NCI-H524 treated with DMSO at 0.1 percent for 48 hours (cell line): ENCODE data around the gene DLGAP3.

Experiments
- DNase-seq: peaks from one replicate; lab custom pipeline; 2025; lab: John Stamatoyannopoulos, UW

The DLGAP3 gene

DNA sequence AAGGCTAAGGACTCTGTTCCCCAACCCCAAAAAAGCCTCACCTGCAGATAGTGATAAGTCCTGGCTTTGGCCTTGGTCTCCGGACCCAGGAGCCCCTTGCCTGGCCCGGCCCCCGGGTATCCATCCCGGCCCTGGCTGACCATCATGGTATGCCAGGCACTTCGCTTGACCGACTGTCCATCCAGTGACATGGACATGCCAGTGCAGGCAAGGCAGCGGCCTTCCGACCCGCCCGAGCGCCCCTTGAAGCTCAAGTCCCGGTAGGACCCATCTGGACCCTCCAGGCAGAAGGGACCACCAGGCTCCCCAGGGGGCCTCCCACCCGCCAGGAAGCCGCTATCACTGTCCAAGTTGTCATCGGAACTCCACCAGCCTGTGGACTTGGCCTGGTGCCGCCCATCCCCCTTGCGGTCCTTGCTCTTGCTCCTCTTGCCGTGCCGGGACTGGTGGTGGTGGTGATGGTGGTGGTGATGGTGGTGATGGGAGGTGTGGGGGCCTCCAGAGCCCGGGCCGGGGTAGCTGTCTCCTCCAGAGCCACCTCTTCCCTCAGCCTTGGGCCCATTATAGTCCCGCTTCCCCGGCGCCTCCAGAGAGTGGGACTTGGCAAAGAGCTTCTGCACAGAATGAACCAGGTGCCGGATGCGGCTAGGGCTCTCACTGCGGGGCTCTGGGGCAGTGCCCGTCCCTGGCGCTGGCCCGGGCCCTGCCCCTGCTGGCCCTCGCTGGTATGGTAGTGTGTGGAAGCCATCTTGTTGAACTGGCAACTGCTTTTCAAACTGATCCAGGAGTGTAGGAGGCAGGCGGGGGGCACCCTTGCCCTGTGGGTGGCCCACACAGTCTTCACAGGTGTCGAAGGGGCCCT, 25.0 kb downstream of the DLGAP3 start:
- DNase-seq: no peak

- no peak for DNase-seq
Observed at GRCh38 chr1:34901919-34902318, 27.5 kb downstream of the DLGAP3 start.

DNA sequence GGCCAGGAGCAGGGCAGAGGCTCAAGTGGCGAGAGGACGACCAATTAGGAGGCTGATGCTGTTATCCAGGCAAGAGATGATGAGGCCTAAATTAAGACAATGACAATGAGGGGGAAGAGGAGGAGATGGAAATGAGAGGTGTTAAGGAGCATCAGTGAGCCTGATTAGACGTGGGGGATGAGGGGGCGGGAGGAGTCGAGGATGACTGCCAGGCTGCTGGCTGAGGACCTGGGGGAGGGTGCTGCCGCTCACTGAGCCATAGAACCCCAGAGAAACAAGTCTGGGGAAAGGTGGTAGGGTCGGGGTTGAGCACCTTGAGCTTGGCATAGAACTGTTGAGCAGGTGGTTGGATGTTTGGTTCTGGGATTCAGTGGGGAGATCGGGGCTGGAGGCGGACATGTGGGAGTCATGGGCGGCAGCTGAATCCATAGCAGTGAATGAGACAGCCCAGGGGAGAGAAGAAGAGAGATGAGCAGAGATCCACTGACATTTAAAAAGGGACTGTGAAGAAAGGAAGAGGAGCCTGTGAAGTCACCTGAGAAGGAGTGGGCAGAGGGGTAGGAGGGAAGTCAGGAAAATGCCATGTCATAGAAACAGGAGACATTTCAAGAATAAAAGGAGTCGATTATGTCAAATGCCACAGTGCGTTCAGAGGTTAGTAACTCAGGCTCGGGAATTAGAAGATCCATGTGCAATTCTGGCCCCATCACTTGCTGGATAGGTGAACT, 28.5 kb downstream of the DLGAP3 start:
- no peak for DNase-seq

DNA sequence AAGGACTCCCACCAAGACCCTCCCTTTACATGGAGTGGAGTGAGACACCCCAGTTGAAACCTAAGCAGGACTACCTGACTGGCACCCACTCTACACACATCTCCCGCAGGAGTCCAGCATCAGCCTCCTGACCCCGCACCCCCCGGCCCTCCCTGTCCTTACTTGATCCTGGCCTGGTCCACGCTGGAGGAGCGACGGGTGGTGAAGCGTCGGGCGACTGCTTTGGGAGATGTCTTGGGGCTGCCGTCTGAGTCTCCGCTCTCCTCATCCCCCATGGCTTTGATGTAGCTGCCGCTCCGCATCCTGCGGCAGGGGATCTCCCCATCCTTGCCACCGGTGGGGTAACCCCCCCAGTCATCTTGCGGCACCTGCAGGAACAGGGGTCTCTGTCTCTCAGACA, 29.5 kb downstream of the DLGAP3 start:
- no peak for DNase-seq

GRCh38 chr1:34899471-34899870, 30.0 kb downstream of the DLGAP3 start:
- DNase-seq: no peak

DNA sequence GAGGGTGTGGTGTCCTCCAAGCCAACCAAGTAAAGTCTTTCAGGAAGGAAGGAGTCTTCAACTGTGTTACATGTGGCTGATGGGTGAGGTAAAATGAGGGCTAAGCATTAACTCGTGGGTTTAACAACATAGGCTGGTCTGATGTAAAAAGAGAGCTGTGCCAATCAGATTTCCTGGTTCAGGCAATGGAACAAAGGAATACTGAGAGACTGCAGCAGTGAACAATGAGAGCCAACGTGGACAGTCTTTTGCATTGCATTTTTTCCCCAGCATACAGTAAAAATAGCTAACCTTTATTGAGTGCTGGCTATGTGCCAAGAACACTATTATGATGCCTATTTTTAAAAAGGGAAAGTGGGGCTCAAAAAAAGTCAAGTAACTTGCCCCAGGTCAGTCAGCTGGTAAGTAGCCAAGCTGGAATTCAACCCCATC, 31.1 kb downstream of the DLGAP3 start:
- no peak for DNase-seq

DNA sequence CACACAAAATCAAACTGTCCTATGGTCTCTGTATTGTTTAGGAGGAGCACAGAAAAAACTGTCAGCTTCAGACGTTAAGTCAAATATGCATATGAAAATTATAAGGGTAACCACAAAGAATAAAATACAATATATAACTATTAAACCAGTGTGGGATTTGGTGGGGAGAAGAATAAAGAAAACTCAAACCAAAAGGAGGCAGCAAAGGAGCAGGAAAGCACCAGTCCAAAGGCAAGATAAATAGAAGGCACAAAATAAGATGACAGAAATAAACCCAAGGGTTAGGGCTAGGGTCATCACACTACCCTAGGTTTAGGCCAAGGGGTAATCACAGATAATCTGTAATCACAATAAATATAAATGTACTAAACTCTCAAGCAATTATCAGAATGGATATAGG, 32.8 kb downstream of the DLGAP3 start:
- no peak for DNase-seq

DNA sequence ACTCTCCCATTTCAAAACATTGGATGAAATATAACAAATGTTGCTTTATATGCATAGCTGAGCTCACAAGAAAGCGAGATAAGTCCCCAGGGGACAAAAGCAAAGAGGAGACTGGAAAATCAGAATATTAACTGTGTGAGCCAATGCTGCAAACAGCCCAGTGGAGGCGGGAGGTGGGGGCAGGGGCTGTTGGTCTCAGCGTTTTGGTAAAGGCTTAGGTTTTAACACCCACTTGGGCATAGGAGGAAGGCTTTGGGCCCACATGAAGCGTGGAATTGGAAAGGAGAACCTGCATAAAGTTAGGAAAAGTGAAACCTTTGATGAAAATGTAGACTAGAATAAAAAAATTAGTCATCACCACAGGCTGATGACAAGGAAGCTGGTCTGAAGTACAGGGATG, 39.7 kb downstream of the DLGAP3 start:
- no peak for DNase-seq

DNA sequence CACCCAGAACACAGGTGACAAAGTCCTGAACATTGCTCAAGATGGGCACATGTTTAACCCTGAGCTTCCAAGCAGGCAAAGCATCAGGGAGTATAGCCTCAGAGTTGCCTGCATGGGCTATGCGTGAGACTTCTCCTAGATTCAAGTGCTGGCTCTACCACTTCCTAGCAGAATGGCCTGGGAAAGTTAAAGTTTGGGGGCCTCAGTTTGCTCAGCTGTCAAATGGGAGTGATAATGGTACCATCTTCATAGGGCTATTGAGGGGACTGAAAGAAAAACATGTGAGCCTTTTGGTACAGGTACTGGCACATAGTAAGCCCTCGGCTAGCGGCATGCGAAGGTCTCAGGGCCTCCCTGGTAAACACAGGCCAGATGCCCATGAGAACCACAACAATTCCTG, 41.9 kb downstream of the DLGAP3 start:
- DNase-seq: no peak

- no peak for DNase-seq
Observed at GRCh38 chr1:34885405-34886247, 43.8 kb downstream of the DLGAP3 start.

DNA sequence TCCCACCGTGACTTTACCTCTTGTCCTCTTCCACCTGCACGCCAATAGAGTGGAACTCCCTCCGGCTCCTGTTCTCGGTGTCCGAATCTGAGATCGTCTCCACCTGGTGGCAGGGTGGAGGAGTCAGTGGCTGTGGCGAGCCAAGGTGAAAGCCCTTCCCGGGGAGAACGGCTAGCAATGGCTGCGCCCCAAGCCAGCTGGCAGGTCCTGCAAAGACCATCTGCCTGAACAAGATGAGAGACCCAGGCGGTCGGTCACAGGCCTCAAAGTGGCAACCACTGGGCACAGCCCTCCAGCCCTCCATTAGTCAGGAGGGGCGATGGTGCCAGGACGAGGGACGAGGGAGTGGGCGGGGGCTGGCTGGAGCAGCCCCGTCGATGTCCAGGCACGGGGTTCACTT, 44.5 kb downstream of the DLGAP3 start:
- no peak for DNase-seq

DNA sequence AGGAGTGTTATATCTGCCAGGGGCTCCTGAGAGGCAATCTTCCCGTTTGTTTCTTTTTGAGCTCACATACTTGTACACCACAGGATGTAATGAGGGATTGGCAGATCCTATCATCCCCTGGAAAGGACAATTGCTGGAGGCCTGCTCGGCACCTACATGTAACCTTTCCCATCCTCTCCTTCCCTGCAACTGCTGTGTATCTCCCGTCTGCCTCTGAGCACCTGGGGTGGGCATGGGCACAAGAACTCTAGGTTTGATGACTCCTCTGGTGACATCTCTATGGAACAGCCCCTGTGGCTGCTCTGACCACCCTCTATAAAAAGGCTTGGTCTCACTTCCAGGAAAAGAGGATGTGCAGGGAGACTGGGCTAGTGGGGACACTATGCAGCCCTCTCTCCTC, 44.9 kb downstream of the DLGAP3 start:
- no peak for DNase-seq

- DNase-seq: no peak
Observed at GRCh38 chr1:34879230-34879629, 50.2 kb downstream of the DLGAP3 start.

DNA sequence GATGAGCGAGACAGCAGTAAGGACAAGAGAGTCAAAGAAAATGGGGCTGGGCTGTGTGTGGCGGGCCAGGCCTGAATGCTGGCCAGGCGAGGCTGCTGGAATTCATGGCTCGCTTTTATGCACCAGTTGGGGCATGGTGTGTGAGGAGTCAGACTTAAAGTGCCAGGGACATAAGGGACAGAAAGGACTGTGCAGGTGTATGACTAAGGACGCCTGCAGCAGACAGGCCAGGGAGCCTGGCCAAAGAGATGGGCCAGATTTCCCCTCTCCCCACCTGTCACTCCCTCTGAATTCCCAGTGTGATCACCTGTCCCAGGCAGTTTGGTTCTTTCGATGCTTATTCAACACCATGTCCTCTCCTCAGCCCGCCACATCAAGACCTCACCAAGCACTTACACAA, 53.0 kb downstream of the DLGAP3 start:
- no peak for DNase-seq

DNA sequence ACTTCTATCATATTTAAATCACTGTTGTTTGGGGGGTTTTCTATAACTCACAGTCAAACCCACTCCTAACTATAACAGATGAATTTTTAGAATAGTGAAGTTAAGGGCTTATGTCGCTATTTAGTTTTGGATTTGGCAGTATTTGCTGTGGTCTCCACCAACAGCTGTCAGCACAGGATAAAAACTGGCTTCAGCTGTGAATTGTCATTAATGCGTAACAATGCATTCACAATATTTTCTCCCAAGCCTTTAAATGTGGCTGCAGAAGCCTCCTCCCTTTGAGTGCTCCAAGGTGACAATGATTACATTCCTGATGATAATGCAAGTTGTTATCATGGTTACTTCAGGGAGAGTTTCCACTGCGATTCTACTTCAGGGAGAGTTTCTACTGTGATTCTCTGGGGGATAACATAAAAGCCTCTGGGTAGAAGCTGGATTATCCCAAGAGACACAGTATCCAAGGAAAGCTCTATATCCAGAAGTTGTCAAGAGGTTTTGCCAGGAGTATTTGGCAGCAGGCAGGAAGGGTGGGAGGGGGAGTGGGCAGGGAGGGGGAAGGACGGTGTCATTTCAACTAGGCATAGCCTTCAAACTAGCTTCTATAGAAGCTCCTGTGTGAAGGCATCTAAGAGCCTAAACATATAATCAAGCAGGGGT, 55.0 kb downstream of the DLGAP3 start:
- DNase-seq: no peak

DNA sequence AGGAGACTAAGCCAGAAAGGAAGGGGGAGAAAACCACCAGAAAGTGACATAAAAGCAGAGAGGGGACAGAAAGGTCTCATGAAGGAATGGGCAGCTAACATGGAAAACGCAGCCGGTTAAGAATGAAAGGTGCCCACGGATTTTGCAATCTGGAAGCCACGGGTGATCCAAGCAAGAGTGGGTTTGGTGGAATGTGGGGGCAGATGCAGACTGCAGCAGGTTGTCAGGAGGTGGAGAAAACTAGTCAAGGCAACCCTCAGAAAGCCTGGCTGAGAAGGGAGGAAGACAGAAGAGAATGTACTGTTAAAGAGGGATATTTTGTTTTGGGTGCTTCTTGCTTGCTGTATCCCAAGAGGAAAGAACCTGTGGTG, 57.3 kb downstream of the DLGAP3 start:
- no peak for DNase-seq

- no peak for DNase-seq
Observed at GRCh38 chr1:34871443-34872132, 57.9 kb downstream of the DLGAP3 start.

GRCh38 chr1:34870395-34870794, 59.1 kb downstream of the DLGAP3 start:
- DNase-seq: no peak

- DNase-seq: no peak
Observed at GRCh38 chr1:34869760-34870159, 59.7 kb downstream of the DLGAP3 start.

DNA sequence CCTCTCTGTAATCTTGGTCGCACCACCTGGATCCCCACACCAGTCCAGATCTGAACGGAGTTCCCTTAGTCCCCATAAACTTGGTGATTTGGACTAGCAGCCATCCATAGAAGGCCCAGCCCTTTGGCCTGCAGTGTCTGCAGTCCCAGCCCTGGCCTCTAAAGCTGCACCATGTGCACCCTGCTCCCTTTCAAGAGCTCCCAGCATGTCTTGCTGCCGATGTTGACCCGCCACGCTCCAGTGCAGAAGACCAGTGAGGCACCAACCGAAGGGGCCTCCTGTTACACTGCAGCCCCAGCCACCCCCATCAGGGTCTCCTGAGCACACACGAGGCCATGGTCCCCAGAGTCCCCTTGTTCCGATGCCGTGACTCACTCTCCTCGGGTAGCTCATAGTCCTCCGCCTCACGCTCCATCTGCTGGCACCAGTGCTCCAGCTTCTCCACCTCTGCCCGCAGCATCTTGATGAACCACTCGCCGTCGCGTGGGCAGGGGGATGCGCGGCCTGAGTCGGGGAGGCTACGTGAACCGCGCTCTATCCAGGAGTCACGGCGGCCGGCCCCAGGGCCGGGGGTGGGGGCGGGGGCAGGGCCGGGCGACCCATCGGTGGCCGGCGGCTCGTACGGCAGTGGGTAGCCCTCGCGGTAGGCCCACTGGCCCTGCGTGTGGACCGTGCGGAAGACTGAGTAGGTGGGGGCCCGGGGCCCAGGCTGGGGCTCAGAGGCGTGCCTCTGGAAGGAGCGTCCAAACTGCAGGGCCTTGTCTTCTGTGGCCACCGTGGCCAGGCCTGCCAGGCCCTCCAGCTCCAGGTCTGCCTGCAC, 61.0 kb downstream of the DLGAP3 start:
- DNase-seq: no peak

DNA sequence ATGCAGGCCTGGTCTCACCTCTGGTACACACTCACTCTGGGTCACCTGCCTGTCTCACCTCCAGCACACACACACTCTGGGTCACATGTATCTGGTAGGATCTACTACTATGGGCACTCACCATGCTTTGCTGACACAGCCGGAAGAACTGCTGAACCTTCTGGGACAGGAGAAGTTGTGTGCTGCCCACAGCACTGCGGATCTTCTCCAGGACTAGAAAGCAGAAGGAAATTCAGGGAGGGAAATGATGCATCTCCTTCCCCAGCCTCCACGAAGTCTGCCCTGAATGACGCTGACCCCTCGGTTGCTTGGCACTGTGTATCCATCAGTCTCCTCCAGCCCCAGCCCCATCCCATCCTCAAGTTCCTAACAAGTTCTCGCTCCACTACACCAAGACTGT, 62.0 kb downstream of the DLGAP3 start:
- DNase-seq: no peak
